ENCODE results near the gene ECHS1. TPM values are rescaled to one million over a fixed set of nuclear protein-coding genes. Genes with fewer than 3 reads are reported as not detected.

Gene ECHS1
- total RNA-seq, 1 experiment from 2014 or later = 90.7 TPM

GRCh38 chr10:133344236-133344635, 28.9 kb downstream of the ECHS1 start:
- no peaks in the 10 kb centered on the region for H3K27me3 ChIP-seq (ENCODE audit: insufficient read depth, low read depth)
- no peaks in the 10 kb centered on the region for H4K20me1 ChIP-seq (ENCODE audit: insufficient read depth)
- no peaks in the 10 kb centered on the region for H3K9me2 ChIP-seq (ENCODE audit: insufficient read depth)
- no TSS peak for BruUV-seq (replicated peaks)
- H3K4me3 ChIP-seq = no peak overlapping the region
- H3K4me1 ChIP-seq (replicated peaks; ENCODE audit: insufficient read depth) = no peaks in the 10 kb centered on the region
- H3K4me2 ChIP-seq = no peak overlapping the region
- no peaks in the 10 kb centered on the region for H3K79me2 ChIP-seq (ENCODE audit: low read depth)
- intact Hi-C loops (cut with micrococcal nuclease; ENCODE audit: unreplicated experiment) = no loop called here
- DNase-seq = no peak
- no peaks in the 10 kb centered on the region for H3K36me3 ChIP-seq (ENCODE audit: low read depth)
- ChIA-PET POLR2A (ENCODE audit: unreplicated experiment) (no interaction called here), CTCF (no interaction called here)
- TF ChIP-seq CTCF (conservative IDR thresholded peaks at IDR 0.05) (no peak), EZH2 (IDR thresholded peaks at IDR 0.05; ENCODE audit: low read depth) (no peak)
- no peak overlapping the region for H2AFZ ChIP-seq
- no peaks in the 10 kb centered on the region for H3K9me3 ChIP-seq (ENCODE audit: insufficient read depth, low read depth)
- H3K27ac ChIP-seq = no peak overlapping the region
- H3F3A ChIP-seq (ENCODE audit: insufficient read depth, low read depth) = no peaks in the 10 kb centered on the region

GRCh38 chr10:133343558-133343957, 29.6 kb downstream of the ECHS1 start:
- H3F3A ChIP-seq (ENCODE audit: insufficient read depth, low read depth) = no peaks in the 10 kb centered on the region
- no TSS peak for BruUV-seq (replicated peaks)
- no peaks in the 10 kb centered on the region for H3K9me3 ChIP-seq (ENCODE audit: insufficient read depth, low read depth)
- H3K9me2 ChIP-seq (ENCODE audit: insufficient read depth) = no peaks in the 10 kb centered on the region
- H3K27ac ChIP-seq = no peak overlapping the region
- H2AFZ ChIP-seq = no peak overlapping the region
- no peaks in the 10 kb centered on the region for H3K4me1 ChIP-seq (replicated peaks; ENCODE audit: insufficient read depth)
- no peaks in the 10 kb centered on the region for H3K79me2 ChIP-seq (ENCODE audit: low read depth)
- no peak overlapping the region for H3K4me2 ChIP-seq
- no peak overlapping the region for H3K4me3 ChIP-seq
- POLR2A ChIA-PET (ENCODE audit: unreplicated experiment) = no interaction called here
- CTCF ChIA-PET = no interaction called here
- H3K36me3 ChIP-seq (ENCODE audit: low read depth) = no peaks in the 10 kb centered on the region
- no peaks in the 10 kb centered on the region for H4K20me1 ChIP-seq (ENCODE audit: insufficient read depth)
- DNase-seq = no peak
- no peaks in the 10 kb centered on the region for H3K27me3 ChIP-seq (ENCODE audit: insufficient read depth, low read depth)
- intact Hi-C loops (cut with micrococcal nuclease; ENCODE audit: unreplicated experiment) = no loop called here
- no peak for TF ChIP-seq EZH2 (IDR thresholded peaks at IDR 0.05; ENCODE audit: low read depth)
- TF ChIP-seq CTCF (conservative IDR thresholded peaks at IDR 0.05) = no peak

- CTCF ChIA-PET = no interaction called here
- intact Hi-C loops (cut with micrococcal nuclease; ENCODE audit: unreplicated experiment) = no loop called here
- POLR2A ChIA-PET (ENCODE audit: unreplicated experiment) = no interaction called here
Observed at GRCh38 chr10:133342942-133343341, 30.2 kb downstream of the ECHS1 start.

More at GRCh38 chr10:133342942-133343341, 30.2 kb downstream of the ECHS1 start:
- H2AFZ ChIP-seq = no peak overlapping the region
- no peak for TF ChIP-seq CTCF (conservative IDR thresholded peaks at IDR 0.05)
- TF ChIP-seq EZH2 (IDR thresholded peaks at IDR 0.05; ENCODE audit: low read depth) = no peak
- no peaks in the 10 kb centered on the region for H3K27me3 ChIP-seq (ENCODE audit: insufficient read depth, low read depth)
- H4K20me1 ChIP-seq (ENCODE audit: insufficient read depth) = no peaks in the 10 kb centered on the region
- H3K9me2 ChIP-seq (ENCODE audit: insufficient read depth) = no peaks in the 10 kb centered on the region
- H3K27ac ChIP-seq = no peak overlapping the region
- no peaks in the 10 kb centered on the region for H3K4me1 ChIP-seq (replicated peaks; ENCODE audit: insufficient read depth)
- H3K79me2 ChIP-seq (ENCODE audit: low read depth) = no peaks in the 10 kb centered on the region
- H3K9me3 ChIP-seq (ENCODE audit: insufficient read depth, low read depth) = no peaks in the 10 kb centered on the region
- H3K4me3 ChIP-seq = no peak overlapping the region
- no peak overlapping the region for H3K4me2 ChIP-seq
- no peaks in the 10 kb centered on the region for H3K36me3 ChIP-seq (ENCODE audit: low read depth)
- no peak for DNase-seq
- no TSS peak for BruUV-seq (replicated peaks)
- H3F3A ChIP-seq (ENCODE audit: insufficient read depth, low read depth) = no peaks in the 10 kb centered on the region
